ENCODE results near the gene OSBPL2.

Gene OSBPL2

GRCh38 chr20:62208061-62208794 is 30.1 kb upstream of the OSBPL2 start:
- no peak for DNase-seq

GRCh38 chr20:62208795-62209755 is 29.2 kb upstream of the OSBPL2 start:
- DNase-seq, result no peak

GRCh38 chr20:62209850-62210495 is 28.3 kb upstream of the OSBPL2 start:
- DNase-seq, result no peak

- no peak for DNase-seq
Observed at GRCh38 chr20:62210496-62210855, 27.8 kb upstream of the OSBPL2 start.

- no peak for DNase-seq
Observed at GRCh38 chr20:62211216-62211615, 27.1 kb upstream of the OSBPL2 start.

GRCh38 chr20:62211769-62212288 is 26.5 kb upstream of the OSBPL2 start:
- no peak for DNase-seq

- no peak for DNase-seq
Observed at GRCh38 chr20:62212299-62212698, 26.0 kb upstream of the OSBPL2 start.

- DNase-seq, result no peak
Observed at GRCh38 chr20:62214067-62214466, 24.3 kb upstream of the OSBPL2 start.

- no peak for DNase-seq
Observed at GRCh38 chr20:62215020-62215990, 23.0 kb upstream of the OSBPL2 start.

- no peak for DNase-seq
Observed at GRCh38 chr20:62215991-62216635, 22.2 kb upstream of the OSBPL2 start.

- no peak for DNase-seq
Observed at GRCh38 chr20:62216636-62217566, 21.4 kb upstream of the OSBPL2 start.

- DNase-seq, result no peak
Observed at GRCh38 chr20:62217913-62218773, 20.2 kb upstream of the OSBPL2 start.

GRCh38 chr20:62219101-62219991 is 19.0 kb upstream of the OSBPL2 start:
- no peak for DNase-seq

- DNase-seq, result peak; percentile 39 to 54
Observed at GRCh38 chr20:62219992-62220665, 18.2 kb upstream of the OSBPL2 start, which contains the start of gene HRH3. HRH3 (minus strand) TSS chr20:62220278; CDS start chr20:62219970, 308 bp downstream.

GRCh38 chr20:62220666-62221568 is 17.4 kb upstream of the OSBPL2 start:
- no peak for DNase-seq

- no peak for DNase-seq
Observed at GRCh38 chr20:62222266-62222850, 16.0 kb upstream of the OSBPL2 start.
